Measurements from ENCODE around the gene FANK1. TPM values are rescaled to one million over a fixed set of nuclear protein-coding genes. Genes with fewer than 3 reads are reported as not detected.

Gene FANK1
- total and polyA plus RNA-seq, 2 donors from 2014 or later: 8.6 to 13.4 TPM

DNA sequence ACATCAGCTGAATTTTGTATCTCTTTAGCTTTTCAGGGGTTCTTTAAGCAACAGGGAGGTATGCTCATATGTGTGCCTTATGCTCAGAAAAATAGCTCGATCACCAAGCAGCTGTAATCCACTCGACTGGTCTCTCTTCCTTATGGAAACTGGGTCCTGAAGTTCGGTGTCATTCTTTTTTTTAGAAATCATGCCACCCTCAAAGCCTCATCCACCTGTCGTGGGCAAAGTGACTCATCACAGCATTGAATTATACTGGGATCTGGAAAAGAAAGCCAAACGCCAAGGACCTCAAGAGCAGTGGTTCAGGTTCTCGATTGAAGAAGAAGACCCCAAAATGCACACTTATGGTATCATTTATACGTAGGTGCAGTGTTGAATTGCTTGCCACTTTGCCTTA lies 83.6 kb downstream of the FANK1 start:
- no peak for TF ChIP-seq CTCF (IDR thresholded peaks at IDR 0.05; ENCODE audit: borderline replicate concordance, extremely low read depth, insufficient read depth)
- intact Hi-C loops (cut with DNase I): loop anchor here (10.0 kb wide), 2 partner anchors 405 to 525 kb away; partner anchors contain the start of gene ADAM12
- FAIRE-seq: no peak

GRCh38 chr10:125980521-125981035 lies 84.2 kb downstream of the FANK1 start:
- H3K27me3 ChIP-seq (ENCODE audit: control insufficient read depth, insufficient read depth, low read length): no peaks in the 10 kb centered on the region
- no peaks in the 10 kb centered on the region for H3K4me1 ChIP-seq (ENCODE audit: control insufficient read depth in 2 of 3, insufficient read depth in 2 of 3, low read depth in 1 of 3, low read length in 3 of 3)
- no peaks in the 10 kb centered on the region for H3K9me3 ChIP-seq (ENCODE audit: control insufficient read depth in 2 of 3, insufficient read depth in 1 of 3, low read length in 3 of 3)
- TF ChIP-seq CTCF (IDR thresholded peaks at IDR 0.05; ENCODE audit: borderline replicate concordance, extremely low read depth, insufficient read depth): no peak
- H3K4me3 ChIP-seq (ENCODE audit: low read length in 3 of 3): no peak overlapping the region
- intact Hi-C loops (cut with DNase I): loop anchor here (10.0 kb wide), 2 partner anchors 404 to 524 kb away; partner anchors contain the start of gene ADAM12
- H3K9ac ChIP-seq (ENCODE audit: low read length in 3 of 3): no peak overlapping the region
- H3K27ac ChIP-seq (ENCODE audit: low read depth in 2 of 2, low read length in 2 of 2): no peak overlapping the region
- no peak for FAIRE-seq
- no peaks in the 10 kb centered on the region for H3K36me3 ChIP-seq (ENCODE audit: control insufficient read depth in 2 of 3, insufficient read depth in 3 of 3, low read length in 3 of 3)
- DNase-seq: no peak

More for the DNA sequence above, 83.6 kb downstream of the FANK1 start:
- Histone ChIP-seq H3K27ac (ENCODE audit: low read depth in 2 of 2, low read length in 2 of 2) (no peak overlapping the region), H3K9me3 (ENCODE audit: control insufficient read depth in 2 of 3, insufficient read depth in 1 of 3, low read length in 3 of 3) (no peaks in the 10 kb centered on the region), H3K4me3 (ENCODE audit: low read length in 3 of 3) (no peak overlapping the region), H3K4me1 (ENCODE audit: control insufficient read depth in 2 of 3, insufficient read depth in 2 of 3, low read depth in 1 of 3, low read length in 3 of 3) (no peaks in the 10 kb centered on the region), H3K27me3 (ENCODE audit: control insufficient read depth, insufficient read depth, low read length) (no peaks in the 10 kb centered on the region), H3K36me3 (ENCODE audit: control insufficient read depth in 2 of 3, insufficient read depth in 3 of 3, low read length in 3 of 3) (no peaks in the 10 kb centered on the region), H3K9ac (ENCODE audit: low read length in 3 of 3) (no peak overlapping the region)
- no peak for DNase-seq

DNA sequence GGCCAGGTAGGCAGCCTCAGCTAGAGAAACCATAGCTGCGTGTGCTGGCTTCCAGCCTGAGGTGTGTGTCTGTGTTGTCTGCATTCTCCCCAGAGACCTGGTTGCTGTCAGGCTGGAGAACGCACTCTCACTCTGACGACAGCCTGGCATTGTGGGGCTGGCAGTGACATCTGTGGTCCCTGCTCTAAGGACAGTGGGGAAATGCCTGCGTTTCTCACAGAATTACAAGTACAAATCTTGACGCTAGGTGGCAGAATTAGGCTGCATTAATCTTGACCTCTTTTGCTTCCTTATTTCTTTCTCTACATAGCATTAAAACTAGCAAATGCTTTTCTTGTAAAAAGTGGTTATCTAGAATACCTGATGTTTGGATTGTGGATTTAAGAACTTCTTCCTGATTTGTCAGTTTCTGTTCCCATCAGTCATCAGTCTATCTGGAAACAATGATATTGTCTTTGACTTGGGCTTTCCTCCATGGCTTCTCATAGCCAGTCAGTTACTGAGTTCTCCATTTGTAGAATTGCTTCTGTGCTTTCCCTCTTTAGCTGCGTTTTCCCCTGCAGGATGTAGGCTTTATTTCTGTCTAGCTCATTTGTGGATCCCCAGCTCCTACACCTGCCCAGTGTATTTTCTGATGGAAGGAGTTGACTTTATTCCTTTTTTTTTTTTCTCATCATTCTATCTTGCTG lies 86.0 kb downstream of the FANK1 start:
- H3K27me3 ChIP-seq (ENCODE audit: control insufficient read depth, insufficient read depth, low read length): no peaks in the 10 kb centered on the region
- intact Hi-C loops (cut with DNase I): loop anchor here (10.0 kb wide), 2 partner anchors 402 to 522 kb away; partner anchors contain the start of gene ADAM12
- H3K27ac ChIP-seq (ENCODE audit: low read depth in 2 of 2, low read length in 2 of 2): no peak overlapping the region
- no peaks in the 10 kb centered on the region for H3K4me1 ChIP-seq (ENCODE audit: control insufficient read depth in 2 of 3, insufficient read depth in 2 of 3, low read depth in 1 of 3, low read length in 3 of 3)
- TF ChIP-seq CTCF (IDR thresholded peaks at IDR 0.05; ENCODE audit: borderline replicate concordance, extremely low read depth, insufficient read depth): peak; percentile 83
- DNase-seq (peak in 4 of 5 donors; percentile 53 to 92 (median 70)), FAIRE-seq (peak; percentile 61)
- H3K9me3 ChIP-seq (ENCODE audit: control insufficient read depth in 2 of 3, insufficient read depth in 1 of 3, low read length in 3 of 3): no peaks in the 10 kb centered on the region
- no peaks in the 10 kb centered on the region for H3K36me3 ChIP-seq (ENCODE audit: control insufficient read depth in 2 of 3, insufficient read depth in 3 of 3, low read length in 3 of 3)
- no peak overlapping the region for H3K9ac ChIP-seq (ENCODE audit: low read length in 3 of 3)
- H3K4me3 ChIP-seq (ENCODE audit: low read length in 3 of 3): no peak overlapping the region

Measured in kidney (tissue), 14 donors.